GM21619 (cell line): Measurements from ENCODE around the gene DOCK2.
"Not testable (repeated sequence)": the region's sequence is repeated elsewhere in the genome, so short reads cannot be mapped to it uniquely, and the experiment has no call there.

Experiments
- ATAC-seq: cut with Tn5 transposase; IDR thresholded peaks from one replicate; pipeline ENCODE4 v1.9.1; 2021; ENCODE audit not compliant: unreplicated experiment

DOCK2 gene

GRCh38 chr5:170077526-170077925 is 440.5 kb downstream of the DOCK2 start:
- no peak for ATAC-seq

DNA sequence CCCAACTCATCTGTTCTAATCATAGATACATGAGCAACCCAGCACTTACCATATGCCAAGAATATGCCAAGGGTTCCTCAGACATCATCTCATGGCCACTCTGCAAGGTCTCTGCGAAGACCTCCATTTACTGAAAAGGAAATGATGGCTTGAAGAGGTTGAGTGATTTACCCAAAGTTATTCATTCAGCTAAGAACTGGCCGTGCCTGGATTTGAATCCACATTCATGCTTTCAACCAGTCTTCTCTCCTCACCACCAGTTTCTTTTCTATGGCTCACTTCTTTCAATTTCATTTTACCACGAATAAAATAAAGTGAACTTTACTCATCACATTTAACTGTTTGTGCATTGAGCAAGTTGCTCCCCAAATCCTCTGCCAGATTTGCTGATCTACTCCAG is 441.4 kb downstream of the DOCK2 start:
- ATAC-seq, result no peak

- ATAC-seq, result no peak
Measured at GRCh38 chr5:170078931-170079330, 441.9 kb downstream of the DOCK2 start.

DNA sequence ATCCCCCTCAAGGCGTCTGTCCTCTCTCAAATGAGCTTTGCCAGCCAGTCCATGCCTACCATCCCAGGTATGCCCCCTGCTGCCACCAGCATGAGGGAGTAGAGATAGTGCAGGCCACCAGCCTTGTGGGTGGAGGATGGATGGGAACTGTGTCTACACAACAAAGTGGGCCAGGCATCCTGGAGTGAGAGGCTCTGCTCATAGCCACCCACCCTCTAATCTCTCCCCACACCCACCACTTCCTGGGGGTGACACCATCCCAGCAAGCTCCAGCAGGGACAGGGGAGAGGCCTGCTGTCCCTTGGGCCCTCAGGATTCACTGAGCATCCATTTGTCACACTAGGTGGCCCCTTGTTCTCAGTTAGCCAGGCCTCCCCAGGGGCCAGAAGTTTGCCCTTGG is 443.1 kb downstream of the DOCK2 start:
- no peak for ATAC-seq

- no peak for ATAC-seq
Measured at GRCh38 chr5:170080786-170081445, 443.8 kb downstream of the DOCK2 start.

GRCh38 chr5:170081616-170082015 is 444.5 kb downstream of the DOCK2 start:
- ATAC-seq, result no peak

GRCh38 chr5:170082701-170083100 is 445.6 kb downstream of the DOCK2 start:
- ATAC-seq, result no peak

DNA sequence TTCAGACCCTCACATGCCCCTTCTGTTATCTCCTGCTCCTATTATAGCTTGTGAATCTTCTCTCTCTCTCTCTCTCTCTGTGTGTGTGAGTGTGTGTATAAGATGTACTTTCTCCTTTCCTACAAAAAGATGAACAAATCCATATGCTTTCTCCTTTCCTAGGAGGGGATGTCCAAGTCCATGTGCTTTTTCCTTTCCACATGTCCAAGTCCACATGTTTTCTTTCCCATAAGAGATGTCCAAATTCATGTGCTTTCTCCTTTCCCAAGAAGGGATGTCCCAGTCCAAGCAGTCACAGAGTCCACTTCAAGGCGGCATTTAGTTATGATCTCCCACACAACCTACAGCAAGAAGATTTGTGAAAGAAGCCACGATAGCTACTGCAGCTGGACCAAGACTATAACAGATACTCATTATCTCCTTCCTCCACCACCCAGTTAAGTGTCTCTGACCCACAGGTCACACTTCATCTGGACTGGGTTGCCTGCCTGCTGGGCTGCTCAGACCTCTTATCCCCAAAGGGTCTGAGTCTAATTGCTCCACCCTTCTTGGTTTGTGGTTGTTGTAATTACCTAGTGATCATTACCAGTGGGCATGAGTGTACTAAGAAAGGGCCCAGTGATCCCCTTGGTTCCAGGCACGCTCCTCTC is 450.2 kb downstream of the DOCK2 start:
- no peak for ATAC-seq

DNA sequence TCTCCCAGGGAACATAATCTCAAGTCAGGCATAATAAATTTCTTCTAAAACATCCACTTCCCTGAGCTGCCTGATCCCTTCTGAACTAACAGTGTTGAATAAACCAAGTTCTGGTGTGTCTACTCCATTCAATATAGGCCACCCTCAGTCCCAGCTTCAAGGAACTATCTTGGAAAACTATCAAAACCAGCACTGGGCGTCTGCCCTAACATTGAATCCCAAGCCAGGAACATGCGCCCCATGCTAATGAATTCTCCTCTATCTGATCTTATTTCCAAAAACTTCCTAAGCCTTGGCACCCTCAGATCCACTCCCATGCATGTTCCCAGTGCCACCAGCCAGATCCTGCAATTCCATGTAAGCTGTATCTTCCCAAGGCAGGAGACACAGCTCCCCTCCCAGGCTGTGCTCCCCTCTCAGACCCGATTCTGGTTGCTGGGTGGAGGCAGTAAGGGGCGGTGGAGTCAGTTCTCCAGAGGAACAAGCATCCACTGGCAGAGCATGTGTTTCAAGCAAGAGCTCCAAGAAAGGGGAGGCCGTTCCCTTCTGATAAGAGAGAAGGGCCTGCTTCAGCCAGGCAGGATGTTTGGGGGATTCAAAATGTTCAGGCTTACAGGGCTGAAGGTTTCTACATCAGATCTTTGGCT is 455.5 kb downstream of the DOCK2 start:
- ATAC-seq, result no peak

DNA sequence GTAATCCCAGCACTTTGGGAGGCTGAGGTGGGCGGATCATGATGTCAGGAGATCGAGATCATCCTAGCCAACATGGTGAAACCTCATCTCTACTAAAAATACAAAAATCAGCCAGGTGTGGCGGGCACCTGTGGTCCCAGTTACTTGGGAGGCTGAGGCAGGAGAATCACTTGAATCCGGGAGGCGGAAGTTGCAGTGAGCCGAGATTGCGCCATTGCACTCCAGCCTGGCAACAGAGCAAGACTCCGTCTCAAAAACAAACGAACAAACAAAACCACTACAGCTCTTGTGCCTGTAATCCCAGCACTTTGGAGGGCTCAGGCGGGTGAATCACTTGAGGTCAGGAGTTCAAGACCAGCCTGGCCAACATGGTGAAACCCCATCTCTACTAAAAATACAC is 457.3 kb downstream of the DOCK2 start:
- ATAC-seq, result not testable (repeated sequence)

- ATAC-seq, result no peak
Measured at GRCh38 chr5:170095646-170096045, 458.6 kb downstream of the DOCK2 start.

GRCh38 chr5:170097934-170098333 is 460.9 kb downstream of the DOCK2 start:
- ATAC-seq, result no peak

- ATAC-seq, result peak; percentile 72
Measured at GRCh38 chr5:170100066-170100943, 463.2 kb downstream of the DOCK2 start.

GRCh38 chr5:170103447-170103846 is 466.4 kb downstream of the DOCK2 start:
- ATAC-seq, result no peak

DNA sequence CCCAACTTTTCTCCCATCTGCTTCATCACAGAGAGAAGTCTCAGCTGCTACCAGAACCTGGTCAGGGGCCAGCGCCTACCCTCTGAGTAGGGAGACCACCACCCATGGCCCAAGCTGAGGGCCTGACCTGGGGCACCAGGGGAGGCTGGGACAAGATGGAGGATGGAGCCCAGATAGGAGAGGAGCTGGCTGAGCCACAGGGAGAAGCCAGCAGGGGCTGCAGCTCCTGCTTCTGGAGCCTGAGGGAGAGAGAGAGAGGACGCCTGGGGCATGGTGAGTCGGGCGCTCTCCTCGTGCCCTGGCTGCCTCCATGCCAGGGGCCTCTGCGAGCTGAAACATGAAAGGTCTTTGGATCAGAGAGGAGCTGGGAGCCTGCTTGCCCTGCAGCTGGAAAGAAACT is 467.2 kb downstream of the DOCK2 start:
- no peak for ATAC-seq

DNA sequence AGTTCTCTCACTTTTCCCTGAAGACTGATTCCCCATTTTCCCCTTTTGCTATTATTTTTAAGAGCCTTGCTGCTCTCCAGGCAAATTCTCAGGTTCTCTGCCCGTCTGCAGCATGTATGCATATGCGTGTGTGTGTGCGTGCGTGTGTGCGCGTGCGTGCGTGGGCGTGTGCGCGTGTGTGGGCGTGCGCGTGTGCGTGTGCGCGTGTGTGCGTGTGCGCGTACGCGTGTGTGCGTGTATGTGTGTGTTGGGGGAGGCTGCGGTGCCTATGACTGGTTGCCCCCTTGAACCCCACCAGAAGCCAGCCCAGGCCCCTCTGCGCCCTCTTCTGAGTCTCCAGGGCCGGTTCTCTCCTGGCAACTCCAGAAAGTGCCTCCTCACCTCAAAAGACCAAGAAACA is 467.6 kb downstream of the DOCK2 start:
- no peak for ATAC-seq

- ATAC-seq, result no peak
Measured at GRCh38 chr5:170105642-170106611, 468.9 kb downstream of the DOCK2 start, which contains the start of gene FOXI1. Gene FOXI1 (plus strand): TSS chr5:170105897. CDS start chr5:170105958, 61 bp downstream.

DNA sequence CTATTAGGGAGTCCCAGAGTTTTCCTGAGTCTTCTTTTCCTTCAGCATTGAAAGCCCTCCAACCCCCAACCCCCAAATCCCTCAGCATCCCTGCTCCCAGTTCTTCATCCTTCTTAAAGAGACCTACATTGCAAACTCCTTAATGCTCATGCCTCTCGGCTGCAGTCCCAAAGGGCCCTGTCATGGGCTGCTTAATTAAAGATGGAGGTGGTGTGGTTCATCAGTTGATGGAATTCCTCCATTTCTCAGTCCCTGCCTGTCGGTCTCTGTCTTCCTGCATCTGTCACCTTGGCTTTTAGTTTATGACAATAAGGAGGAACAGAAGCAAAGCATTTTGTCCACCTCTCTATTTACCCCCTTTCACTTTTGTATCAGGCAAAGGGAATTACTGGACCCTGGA is 470.6 kb downstream of the DOCK2 start:
- no peak for ATAC-seq

DNA sequence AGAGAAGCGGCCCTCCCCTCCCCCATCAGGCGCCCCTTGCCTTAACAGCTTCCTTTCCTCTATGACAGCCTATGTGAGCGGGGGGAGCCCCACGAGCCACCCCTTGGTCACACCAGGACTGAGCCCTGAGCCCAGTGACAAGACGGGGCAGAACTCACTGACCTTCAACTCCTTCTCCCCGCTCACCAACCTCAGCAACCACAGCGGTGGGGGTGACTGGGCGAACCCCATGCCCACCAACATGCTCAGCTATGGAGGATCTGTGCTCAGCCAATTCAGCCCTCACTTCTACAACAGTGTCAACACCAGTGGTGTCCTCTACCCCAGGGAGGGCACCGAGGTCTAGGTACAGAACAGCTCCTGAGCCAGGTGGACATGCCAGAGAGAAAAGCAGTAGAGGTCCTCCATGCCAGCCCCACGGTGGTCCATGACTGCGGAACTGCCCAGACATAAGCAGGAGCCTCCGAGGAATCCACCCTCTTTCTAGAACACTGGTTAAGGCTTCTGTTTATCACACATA is 471.3 kb downstream of the DOCK2 start:
- ATAC-seq, result no peak
